Measurements from ENCODE around the gene PXYLP1. TPM values are rescaled to one million over a fixed set of nuclear protein-coding genes. Genes with fewer than 3 reads are reported as not detected.

The PXYLP1 gene
- total RNA-seq, 4 donors from 2014 or later, result 18.5 to 29.7 (median 26.4) TPM

DNA sequence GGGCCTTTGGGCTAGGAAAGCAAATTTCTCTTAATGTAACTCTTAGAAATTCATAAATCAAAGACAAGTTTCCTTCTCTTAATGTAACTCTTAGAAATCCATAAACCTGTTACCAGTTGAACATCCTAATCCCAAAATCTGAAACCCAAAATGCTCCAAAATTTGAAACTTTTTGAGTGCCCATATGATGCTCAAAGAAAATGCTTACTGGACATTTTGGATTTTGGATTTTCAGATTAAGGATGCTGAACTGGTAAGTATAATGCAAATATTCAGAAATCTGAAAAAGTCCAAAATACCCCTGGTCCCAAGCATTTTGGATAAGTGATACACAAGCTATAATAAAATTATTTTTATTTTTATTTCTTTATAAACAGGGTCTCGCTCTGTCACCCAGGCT, 85.2 kb downstream of the PXYLP1 start:
- Histone ChIP-seq H3K4me3 (no peak overlapping the region), H3K27ac (no peak overlapping the region), H3K36me3 (no peaks in the 10 kb centered on the region), H3K9me3 (no peaks in the 10 kb centered on the region), H3K27me3 (no peaks in the 10 kb centered on the region), H3K4me1 (no peaks in the 10 kb centered on the region)
- intact Hi-C loops (cut with DNase I; ENCODE audit: low total_unique reads), result no loop called here
- DNase-seq, result no peak
- no peak for TF ChIP-seq POLR2A (IDR thresholded peaks at IDR 0.05)
- TF ChIP-seq CTCF (IDR thresholded peaks at IDR 0.05), result no peak

DNA sequence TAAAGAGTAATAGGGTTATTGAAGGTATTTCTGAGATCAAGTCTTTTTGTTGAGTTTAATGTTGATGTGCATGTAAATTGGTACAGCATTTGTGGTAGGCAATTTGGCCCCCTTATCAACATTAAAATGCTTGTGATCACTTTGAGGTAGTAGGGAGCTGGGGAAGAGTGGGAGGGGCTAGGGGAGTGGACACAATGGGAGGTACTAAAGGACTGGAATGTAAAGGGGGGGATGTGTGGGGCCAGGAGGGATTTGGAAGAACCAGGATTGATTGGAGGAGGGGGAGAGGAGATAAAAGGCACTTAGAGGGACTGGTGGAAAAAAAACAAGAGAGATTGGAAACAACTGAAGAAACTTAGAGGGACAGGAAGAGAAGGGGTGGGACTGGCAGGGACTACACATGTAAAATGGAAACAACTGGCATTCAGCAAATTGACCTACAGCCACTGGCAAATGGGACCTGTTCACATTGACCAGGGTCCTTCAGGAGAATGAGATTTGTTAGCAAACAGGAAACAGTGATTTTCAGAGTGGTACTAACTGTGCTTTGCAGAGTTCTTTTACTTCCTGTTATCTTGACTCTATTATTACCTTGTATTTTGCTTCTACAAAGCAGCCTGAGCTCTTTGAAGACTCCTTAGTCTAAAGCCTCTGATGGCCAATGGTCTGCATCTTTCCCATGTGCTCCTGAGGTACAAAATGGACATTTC, 88.9 kb downstream of the PXYLP1 start:
- Histone ChIP-seq H3K36me3 (no peaks in the 10 kb centered on the region), H3K4me3 (no peak overlapping the region), H3K27me3 (no peaks in the 10 kb centered on the region), H3K9me3 (no peaks in the 10 kb centered on the region), H3K4me1 (no peaks in the 10 kb centered on the region), H3K27ac (no peak overlapping the region)
- intact Hi-C loops (cut with DNase I; ENCODE audit: low total_unique reads), result no loop called here
- no peak for DNase-seq
- TF ChIP-seq POLR2A (IDR thresholded peaks at IDR 0.05) (no peak), CTCF (IDR thresholded peaks at IDR 0.05) (no peak)

GRCh38 chr3:141321109-141321497, 89.5 kb downstream of the PXYLP1 start:
- no peaks in the 10 kb centered on the region for H3K36me3 ChIP-seq
- no peak overlapping the region for H3K4me3 ChIP-seq

GRCh38 chr3:141323936-141324704, 92.5 kb downstream of the PXYLP1 start:
- no peak for TF ChIP-seq CTCF (IDR thresholded peaks at IDR 0.05)
- no peak for TF ChIP-seq POLR2A (IDR thresholded peaks at IDR 0.05)
- intact Hi-C loops (cut with DNase I; ENCODE audit: low total_unique reads), result no loop called here
- no peak overlapping the region for H3K4me3 ChIP-seq

More at GRCh38 chr3:141321109-141321497, 89.5 kb downstream of the PXYLP1 start:
- Histone ChIP-seq H3K27me3 (no peaks in the 10 kb centered on the region), H3K9me3 (no peaks in the 10 kb centered on the region), H3K27ac (no peak overlapping the region), H3K4me1 (no peaks in the 10 kb centered on the region)
- no peak for DNase-seq
- intact Hi-C loops (cut with DNase I; ENCODE audit: low total_unique reads), result no loop called here
- TF ChIP-seq POLR2A (IDR thresholded peaks at IDR 0.05), result no peak
- TF ChIP-seq CTCF (IDR thresholded peaks at IDR 0.05), result no peak

DNA sequence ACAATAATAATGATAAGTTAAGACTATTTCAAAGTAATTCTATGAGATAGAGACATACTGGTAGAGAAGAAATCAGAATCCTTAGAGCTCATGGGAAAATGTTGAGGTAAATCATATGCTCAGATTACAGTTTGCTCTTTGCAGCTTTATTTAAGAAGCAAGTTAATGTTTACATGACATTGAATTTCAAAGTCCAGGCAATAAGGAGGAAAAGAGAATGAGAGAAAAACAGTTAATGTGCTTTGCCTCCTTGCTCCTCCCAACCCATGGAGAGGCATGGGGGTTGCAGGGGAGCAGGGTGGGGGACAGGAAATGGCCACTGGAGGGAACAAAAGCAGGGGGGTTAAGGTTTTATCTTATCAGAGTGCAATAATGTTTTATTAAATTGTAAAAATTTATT, 94.5 kb downstream of the PXYLP1 start:
- Histone ChIP-seq H3K36me3 (no peaks in the 10 kb centered on the region), H3K27ac (no peak overlapping the region), H3K4me1 (no peaks in the 10 kb centered on the region), H3K4me3 (no peak overlapping the region), H3K27me3 (no peaks in the 10 kb centered on the region), H3K9me3 (no peaks in the 10 kb centered on the region)
- no peak for TF ChIP-seq CTCF (IDR thresholded peaks at IDR 0.05)
- no peak for TF ChIP-seq POLR2A (IDR thresholded peaks at IDR 0.05)
- intact Hi-C loops (cut with DNase I; ENCODE audit: low total_unique reads), result no loop called here
- no peak for DNase-seq

More at GRCh38 chr3:141323936-141324704, 92.5 kb downstream of the PXYLP1 start:
- no peaks in the 10 kb centered on the region for H3K36me3 ChIP-seq
- no peaks in the 10 kb centered on the region for H3K9me3 ChIP-seq
- H3K4me1 ChIP-seq, result no peaks in the 10 kb centered on the region
- H3K27me3 ChIP-seq, result no peaks in the 10 kb centered on the region
- no peak for DNase-seq
- H3K27ac ChIP-seq, result no peak overlapping the region

Data from uterus (tissue), 4 donors.